ENCODE results near the gene COPE. TPM values are rescaled to one million over a fixed set of nuclear protein-coding genes. Genes with fewer than 3 reads are reported as not detected.

COPE gene
- total RNA-seq, 4 donors from 2014 or later = 170 to 245 (median 224) TPM

DNA sequence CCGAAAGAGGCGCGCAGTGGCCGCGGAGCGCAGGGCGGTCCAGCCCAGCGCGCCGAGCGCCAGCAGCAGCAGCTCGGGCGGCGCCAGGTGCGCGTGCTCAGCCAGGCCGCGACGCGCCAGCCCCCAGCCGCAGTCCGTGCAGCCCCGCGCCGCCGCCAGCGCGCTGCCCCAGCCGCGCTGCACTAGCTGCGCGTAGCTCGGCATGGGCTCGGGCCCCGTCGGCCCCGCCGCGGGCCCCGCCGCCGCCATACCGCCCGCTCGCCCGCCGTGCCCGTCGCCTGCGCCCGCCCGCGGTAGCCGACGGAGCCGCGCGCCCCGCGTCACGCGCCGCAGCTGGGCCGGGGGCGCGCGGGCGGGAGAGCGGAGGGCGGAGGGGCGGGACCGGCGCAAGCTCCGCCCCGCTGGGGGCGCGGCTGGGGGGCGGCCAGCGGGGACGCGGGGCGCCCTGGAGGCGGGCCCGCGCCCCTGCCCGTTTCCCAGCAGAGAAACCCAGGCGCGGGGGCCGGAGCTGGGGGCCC, 23.3 kb downstream of the COPE start, which contains the start of gene CERS1:
Gene CERS1 (minus strand): TSS at position 335 of the 518 bp plus-strand sequence. CDS start 86 bp downstream, at position 249.
- Histone ChIP-seq H3K4me1 (peaks cover 10 to 32% (median 21%) of the 10 kb centered on the region in 3 donors), H3K4me3 (peak within 1 kb of the TSS in 3 of 4 donors; percentile 31 to 62 (median 45)), H3K9me3 (no peaks in the 10 kb centered on the region), H3K36me3 (peaks cover 8 to 27% (median 14%) of the 10 kb centered on the region in 3 donors), H3K27ac (no peak within 1 kb of the TSS), H3K27me3 (peaks cover 7 to 59% (median 14%) of the 10 kb centered on the region in 4 donors)
- no peak for TF ChIP-seq POLR2A (IDR thresholded peaks at IDR 0.05)
- TF ChIP-seq, protein P1, sequence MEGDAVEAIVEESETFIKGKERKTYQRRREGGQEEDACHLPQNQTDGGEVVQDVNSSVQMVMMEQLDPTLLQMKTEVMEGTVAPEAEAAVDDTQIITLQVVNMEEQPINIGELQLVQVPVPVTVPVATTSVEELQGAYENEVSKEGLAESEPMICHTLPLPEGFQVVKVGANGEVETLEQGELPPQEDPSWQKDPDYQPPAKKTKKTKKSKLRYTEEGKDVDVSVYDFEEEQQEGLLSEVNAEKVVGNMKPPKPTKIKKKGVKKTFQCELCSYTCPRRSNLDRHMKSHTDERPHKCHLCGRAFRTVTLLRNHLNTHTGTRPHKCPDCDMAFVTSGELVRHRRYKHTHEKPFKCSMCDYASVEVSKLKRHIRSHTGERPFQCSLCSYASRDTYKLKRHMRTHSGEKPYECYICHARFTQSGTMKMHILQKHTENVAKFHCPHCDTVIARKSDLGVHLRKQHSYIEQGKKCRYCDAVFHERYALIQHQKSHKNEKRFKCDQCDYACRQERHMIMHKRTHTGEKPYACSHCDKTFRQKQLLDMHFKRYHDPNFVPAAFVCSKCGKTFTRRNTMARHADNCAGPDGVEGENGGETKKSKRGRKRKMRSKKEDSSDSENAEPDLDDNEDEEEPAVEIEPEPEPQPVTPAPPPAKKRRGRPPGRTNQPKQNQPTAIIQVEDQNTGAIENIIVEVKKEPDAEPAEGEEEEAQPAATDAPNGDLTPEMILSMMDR (IDR thresholded peaks at IDR 0.05) = no peak
- intact Hi-C loops (cut with DNase I) = no loop called here
- WGBS, 2 donors = no CpG with 5 or more reads among the region's 89 CpGs
- no peak for DNase-seq

DNA sequence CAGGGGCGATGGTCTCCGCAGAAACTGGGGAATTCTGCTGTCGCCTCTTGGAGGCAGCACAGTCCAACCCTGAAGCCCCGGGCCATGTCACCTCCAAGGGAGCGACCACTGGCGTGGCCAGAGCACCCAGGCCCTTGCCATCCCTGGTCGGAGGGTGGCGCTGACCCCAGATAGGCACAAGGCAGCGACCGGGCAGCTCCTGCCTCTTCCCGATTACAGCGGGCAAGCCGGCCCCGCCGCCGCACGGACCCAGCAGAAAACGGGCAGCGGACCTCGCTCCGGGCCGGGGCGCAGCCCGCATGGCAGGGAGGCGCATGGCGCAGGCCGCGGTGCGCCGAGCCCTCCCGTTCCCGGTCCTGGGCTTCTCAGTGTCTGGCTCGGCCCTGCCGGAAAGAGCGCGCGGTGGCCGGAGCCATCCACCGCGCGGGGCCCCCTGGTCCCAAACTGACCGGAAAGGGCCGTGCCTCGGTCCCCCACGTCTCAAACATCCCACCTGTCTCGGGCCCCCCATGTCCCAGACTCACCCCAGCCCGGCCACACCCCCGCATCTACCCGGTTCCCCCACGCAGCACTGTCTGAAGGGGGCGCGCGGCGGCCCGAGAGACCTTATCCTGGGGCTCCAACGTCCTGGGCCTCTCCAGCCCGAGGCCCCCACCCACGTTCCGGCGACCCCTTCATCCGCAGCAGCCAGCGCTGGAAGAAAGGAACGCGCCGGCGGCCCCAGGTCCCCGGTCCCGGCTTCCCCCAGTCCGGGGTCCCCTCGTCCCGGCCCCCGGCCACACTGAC, 24.0 kb downstream of the COPE start:
- TF ChIP-seq, protein P1 (IDR thresholded peaks at IDR 0.05) = peak in 2 of 6 experiments; percentile 3 to 22
- no peak for TF ChIP-seq POLR2A (IDR thresholded peaks at IDR 0.05)
- 0% methylated on average over 20 of the region's 72 CpGs; no CpG with 5 or more reads in 1 of the 2 donors for WGBS, 2 donors
- Histone ChIP-seq H3K27me3 (peaks cover 7 to 59% (median 14%) of the 10 kb centered on the region in 4 donors), H3K4me3 (peak overlapping the region in 3 of 4 donors; percentile 31 to 62 (median 45)), H3K36me3 (peaks cover 8 to 20% (median 14%) of the 10 kb centered on the region in 3 donors), H3K27ac (no peak overlapping the region), H3K4me1 (peaks cover 10 to 32% (median 21%) of the 10 kb centered on the region in 3 donors), H3K9me3 (no peaks in the 10 kb centered on the region)
- no peak for DNase-seq
- intact Hi-C loops (cut with DNase I) = no loop called here

DNA sequence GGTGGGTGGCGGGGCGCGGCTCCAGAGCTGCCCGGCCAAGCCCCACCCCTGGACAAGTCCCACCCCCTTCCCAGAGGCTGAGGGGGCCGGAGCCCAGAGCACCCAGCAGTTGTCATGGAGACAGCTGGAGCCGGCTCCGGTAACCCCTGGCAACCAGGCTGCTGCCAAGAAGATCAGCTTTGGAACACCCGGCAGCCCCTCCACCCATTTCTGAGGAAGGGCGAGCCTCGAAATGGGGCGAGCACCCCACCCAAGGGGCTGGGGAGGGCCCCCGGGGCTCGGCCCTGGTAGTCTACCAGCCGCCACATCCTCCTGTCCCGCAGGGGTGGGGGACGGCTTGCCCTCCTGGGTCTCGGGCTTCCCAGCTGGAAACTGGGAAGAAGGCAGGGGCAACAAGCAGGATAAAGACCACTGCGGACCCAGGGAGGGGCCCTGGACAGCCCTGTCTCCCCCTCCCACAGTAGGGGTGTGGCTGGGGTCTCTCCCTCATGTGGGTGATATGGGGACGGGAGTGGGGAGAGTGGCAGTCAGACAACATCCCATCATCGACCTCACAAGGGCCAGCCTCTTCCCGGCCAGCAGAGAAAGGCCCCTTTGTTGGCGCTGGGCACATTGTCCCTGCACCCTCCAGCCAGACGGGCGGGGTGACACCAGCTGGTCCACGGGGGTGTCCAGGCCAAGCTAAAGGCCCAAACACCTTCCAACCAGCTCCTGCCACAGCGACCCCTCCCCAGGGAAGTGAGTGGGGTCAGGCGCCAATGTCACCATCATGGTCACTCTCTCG, 24.7 kb downstream of the COPE start:
- H3K9me3 ChIP-seq = no peaks in the 10 kb centered on the region
- intact Hi-C loops (cut with DNase I) = no loop called here
- H3K27me3 ChIP-seq = peaks cover 7 to 59% (median 14%) of the 10 kb centered on the region in 4 donors
- TF ChIP-seq POLR2A (IDR thresholded peaks at IDR 0.05) = no peak
- TF ChIP-seq, protein P1 (IDR thresholded peaks at IDR 0.05) = no peak
- no peak for DNase-seq
- peak overlapping the region in 3 of 4 donors; percentile 31 to 62 (median 45) for H3K4me3 ChIP-seq
- H3K27ac ChIP-seq = no peak overlapping the region
- peaks cover 5 to 13% (median 8%) of the 10 kb centered on the region in 3 donors for H3K36me3 ChIP-seq
- 0 to 6% methylated on average over 3 to 6 of the region's 28 CpGs for WGBS, 2 donors
- peaks cover 10 to 32% (median 21%) of the 10 kb centered on the region in 3 donors for H3K4me1 ChIP-seq

DNA sequence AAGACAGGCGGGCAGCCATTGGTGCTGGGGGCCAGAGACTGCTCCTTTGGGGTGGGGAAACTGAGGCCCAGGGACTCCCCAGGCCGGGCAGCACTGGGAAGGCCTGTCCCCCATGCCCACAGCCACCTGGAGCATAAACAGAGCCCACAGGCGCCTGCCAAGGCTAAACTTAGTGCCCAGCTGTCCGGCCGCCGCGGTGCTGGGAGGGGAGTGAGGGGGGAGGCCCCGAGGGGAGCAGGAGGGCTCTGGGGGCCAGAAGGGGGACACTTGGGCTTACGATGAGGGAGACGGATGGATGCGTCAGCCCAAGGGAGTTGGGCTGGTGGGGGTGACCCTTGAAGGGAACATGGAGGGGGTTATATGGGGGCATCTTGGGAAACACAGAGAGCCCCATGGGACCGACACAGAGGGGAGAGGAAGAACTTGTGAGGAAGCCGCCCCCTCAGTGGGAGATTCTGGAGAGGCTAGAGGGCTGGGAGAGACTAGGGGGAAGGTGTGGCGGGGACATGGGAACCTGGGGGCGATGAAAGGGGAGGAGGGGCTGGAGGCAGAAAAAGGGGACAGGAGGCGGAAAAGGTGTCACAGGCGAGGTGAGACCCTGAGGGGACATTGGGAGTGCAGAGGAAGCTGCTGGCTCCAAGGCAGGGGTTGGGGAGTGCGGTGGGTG, 25.5 kb downstream of the COPE start:
- Histone ChIP-seq H3K27me3 (peaks cover 7 to 59% (median 14%) of the 10 kb centered on the region in 4 donors), H3K36me3 (peaks cover 0 to 5% (median under 1%) of the 10 kb centered on the region in 3 donors), H3K4me3 (no peak overlapping the region), H3K27ac (no peak overlapping the region), H3K9me3 (no peaks in the 10 kb centered on the region), H3K4me1 (peaks cover 10 to 32% (median 21%) of the 10 kb centered on the region in 3 donors)
- TF ChIP-seq, protein P1 (IDR thresholded peaks at IDR 0.05) = no peak
- no peak for TF ChIP-seq POLR2A (IDR thresholded peaks at IDR 0.05)
- intact Hi-C loops (cut with DNase I) = no loop called here
- 42 to 51% methylated on average over 11 to 16 of the region's 18 CpGs for WGBS, 2 donors
- DNase-seq = no peak
